AG04449 (cell line): ENCODE measurements around the gene TKT.

ENCODE experiments used
- CTCF ChIA-PET: fragments of 350-600 bp; formaldehyde crosslinking; extraction: SDS; loops from one replicate; lab custom pipeline; 2021; ENCODE audit warnings: antibody characterized with exemption; lab: Yijun Ruan, JAX
- POLR2A ChIA-PET: fragments of 400-600, 350-600 bp; formaldehyde crosslinking; extraction: SDS; loops from one replicate; lab custom pipeline; 2020; ENCODE audit warnings: antibody characterized with exemption, inconsistent platforms; lab: Yijun Ruan, JAX
- DNase-seq: peaks from one replicate; pipeline ENCODE4 v3.0.0-alpha.2; 2010; ENCODE audit warnings: low read depth, low spot score
- H3K4me3 ChIP-seq: 2 replicates; pipeline ENCODE4 v1.5.1; 2011; ENCODE audit warnings: low read depth, mild to moderate bottlenecking, control low read depth, low read length
- TF ChIP-seq, protein P1 (sequence below): IDR thresholded peaks from one replicate; pipeline ENCODE4 v1.5.1; 2011; ENCODE audit warnings: mild to moderate bottlenecking, moderate library complexity, low read length, control low read depth, inconsistent platforms; ENCODE audit not compliant: insufficient read depth; ENCODE audit errors: missing control alignments

The TKT gene

DNA sequence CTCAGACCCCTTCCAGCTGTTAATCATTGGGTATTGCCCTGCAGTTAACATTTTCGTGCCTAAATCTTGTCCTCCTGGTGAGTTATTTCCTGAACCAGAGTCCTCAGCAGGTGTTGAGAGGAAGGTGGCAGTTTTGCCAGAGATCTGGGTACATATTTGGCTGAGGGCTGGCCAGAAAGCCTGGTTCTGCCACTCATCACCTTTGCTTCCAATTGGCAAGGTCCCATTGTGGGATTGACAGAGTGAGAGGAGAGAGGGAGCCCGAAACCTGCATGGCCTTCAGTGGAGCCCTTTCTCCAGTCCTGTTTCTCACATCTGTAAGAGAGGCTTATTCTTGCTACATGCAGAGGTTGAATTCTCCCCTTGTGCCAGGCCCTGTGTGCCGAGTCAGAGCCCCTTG, 8.9 kb upstream of the TKT start:
- CTCF ChIA-PET, result no interaction called here

DNA sequence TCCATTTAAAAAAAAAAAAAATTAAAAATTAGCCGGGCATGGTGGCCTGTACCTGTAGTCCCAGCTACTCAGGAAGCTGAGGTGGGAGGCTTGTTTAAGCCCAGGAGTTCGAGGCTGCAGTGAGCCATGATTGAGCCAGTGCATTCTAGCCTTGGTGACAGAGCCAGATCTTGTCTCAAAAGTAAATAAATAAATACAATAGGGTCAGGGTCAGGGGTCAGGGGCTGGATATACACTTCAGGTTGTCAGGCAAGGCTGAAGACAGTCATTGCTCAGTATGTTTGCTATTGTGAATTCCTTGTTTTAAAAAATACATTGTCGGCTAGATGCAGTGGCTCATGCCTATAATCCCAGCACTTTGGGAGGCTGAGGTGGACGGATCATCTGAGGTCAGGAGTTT, 8.1 kb upstream of the TKT start:
- no peak for DNase-seq
- CTCF ChIA-PET, result no interaction called here
- no peak overlapping the region for H3K4me3 ChIP-seq
- POLR2A ChIA-PET, result no interaction called here
- TF ChIP-seq, protein P1, sequence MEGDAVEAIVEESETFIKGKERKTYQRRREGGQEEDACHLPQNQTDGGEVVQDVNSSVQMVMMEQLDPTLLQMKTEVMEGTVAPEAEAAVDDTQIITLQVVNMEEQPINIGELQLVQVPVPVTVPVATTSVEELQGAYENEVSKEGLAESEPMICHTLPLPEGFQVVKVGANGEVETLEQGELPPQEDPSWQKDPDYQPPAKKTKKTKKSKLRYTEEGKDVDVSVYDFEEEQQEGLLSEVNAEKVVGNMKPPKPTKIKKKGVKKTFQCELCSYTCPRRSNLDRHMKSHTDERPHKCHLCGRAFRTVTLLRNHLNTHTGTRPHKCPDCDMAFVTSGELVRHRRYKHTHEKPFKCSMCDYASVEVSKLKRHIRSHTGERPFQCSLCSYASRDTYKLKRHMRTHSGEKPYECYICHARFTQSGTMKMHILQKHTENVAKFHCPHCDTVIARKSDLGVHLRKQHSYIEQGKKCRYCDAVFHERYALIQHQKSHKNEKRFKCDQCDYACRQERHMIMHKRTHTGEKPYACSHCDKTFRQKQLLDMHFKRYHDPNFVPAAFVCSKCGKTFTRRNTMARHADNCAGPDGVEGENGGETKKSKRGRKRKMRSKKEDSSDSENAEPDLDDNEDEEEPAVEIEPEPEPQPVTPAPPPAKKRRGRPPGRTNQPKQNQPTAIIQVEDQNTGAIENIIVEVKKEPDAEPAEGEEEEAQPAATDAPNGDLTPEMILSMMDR, result no peak

More for the DNA sequence above, 8.9 kb upstream of the TKT start:
- POLR2A ChIA-PET, result no interaction called here
- no peak overlapping the region for H3K4me3 ChIP-seq
- TF ChIP-seq, protein P1, result no peak
- DNase-seq, result no peak

DNA sequence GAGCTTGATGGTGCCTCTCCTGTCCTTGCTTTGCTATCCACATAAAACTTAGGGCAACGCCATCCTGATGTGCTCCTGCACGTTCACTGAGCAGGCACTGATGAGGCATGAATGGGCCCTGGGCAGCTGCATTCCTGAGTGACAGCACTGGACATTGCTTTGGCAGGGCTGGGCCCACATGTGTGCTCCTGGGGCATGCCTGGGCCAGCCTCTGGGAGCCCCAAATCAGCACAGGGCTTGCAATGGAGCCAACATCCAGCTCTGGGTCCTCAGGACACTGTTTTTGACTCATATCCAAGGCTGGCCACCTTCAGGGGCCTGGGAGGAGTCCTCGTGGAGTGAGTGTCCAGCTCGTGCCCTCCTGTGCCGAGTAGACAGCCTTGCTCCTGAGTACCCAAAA, 5.9 kb upstream of the TKT start:
- DNase-seq, result no peak
- POLR2A ChIA-PET, result interaction anchor here (0.7 to 1.2 kb wide), 2 partner anchors 7 to 14 kb away, joined by 3 to 4 read pairs; no protein-coding TSS in a partner anchor
- H3K4me3 ChIP-seq, result no peak overlapping the region
- TF ChIP-seq, protein P1, result no peak
- CTCF ChIA-PET, result interaction anchor here (0.7 to 1.3 kb wide), 2 partner anchors 10 to 65 kb away, joined by 3 read pairs; no protein-coding TSS in a partner anchor

DNA sequence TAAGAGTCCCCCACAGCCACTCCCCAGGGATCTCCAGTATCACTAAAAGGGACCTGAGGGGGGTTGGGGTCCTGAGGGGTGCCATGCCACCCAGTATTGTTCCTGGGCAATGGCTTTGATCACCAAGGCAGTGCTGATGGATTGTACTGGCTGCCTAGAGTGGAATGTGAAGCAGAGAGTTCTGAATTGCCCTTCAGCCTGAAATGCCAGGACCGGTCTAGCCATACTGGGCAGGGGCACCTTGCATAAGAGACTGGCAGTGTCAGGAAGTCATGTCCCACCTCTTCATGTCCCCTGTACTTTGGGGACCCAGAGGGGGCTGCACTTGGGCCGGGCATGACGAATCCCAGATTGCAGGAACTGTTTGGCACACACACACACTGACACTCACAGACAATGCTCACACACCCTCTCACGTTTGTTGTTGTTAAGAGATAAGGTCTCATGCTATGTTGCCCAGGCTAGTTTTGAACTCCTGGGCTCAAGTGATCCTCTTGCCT, 4.5 kb upstream of the TKT start:
- no peak for DNase-seq
- TF ChIP-seq, protein P1, result no peak
- ChIA-PET POLR2A (no interaction called here), CTCF (no interaction called here)
- no peak overlapping the region for H3K4me3 ChIP-seq

DNA sequence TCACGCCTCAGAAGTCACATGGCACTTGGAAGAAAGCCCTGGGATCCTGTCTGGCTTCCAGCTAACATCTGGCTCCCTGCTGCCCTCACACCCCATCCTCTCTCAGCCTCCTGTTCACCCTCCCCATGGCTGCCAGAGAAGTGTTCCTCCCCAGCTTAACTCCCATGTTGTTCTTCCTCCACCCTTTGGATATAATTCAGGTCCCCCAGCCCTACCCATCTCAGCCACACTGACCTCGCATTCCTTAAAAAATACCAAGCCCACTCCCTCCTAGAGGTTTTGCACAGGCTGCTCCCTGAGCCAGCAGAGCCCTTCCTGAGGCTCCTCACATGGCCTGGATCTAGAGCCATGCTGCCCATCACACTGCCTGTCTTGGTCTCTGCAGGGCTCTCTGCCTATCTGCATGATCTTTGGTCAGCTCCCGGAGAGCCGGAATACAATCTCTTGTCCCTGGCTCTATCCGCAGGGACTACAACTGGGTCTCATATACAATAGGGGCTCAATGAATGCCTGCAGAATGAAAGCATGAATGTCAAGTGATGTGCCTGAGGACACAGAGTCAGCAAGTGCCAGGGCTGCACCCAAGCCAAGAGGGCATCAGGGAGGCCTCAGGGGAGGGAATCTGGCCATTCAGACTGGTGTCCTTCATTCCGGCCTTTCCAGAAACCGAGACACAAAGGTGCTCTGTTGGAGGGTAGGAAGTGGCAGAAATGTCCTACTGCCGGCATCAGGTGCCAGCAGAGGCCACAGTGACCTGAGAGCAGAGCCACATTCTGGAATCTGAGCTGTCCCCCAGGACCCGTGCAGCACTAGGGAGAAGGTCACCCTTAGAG, 3.8 kb upstream of the TKT start:
- ChIA-PET CTCF (interaction anchor here (0.7 to 1.1 kb wide), 2 partner anchors 40 kb away, joined by 3 to 4 read pairs; no protein-coding TSS in a partner anchor), POLR2A (no interaction called here)
- TF ChIP-seq, protein P1, result no peak
- no peak for DNase-seq
- no peak overlapping the region for H3K4me3 ChIP-seq
